ENCODE data around the gene PAXIP1.

GRCh38 chr7:154905615-154906014 is 97.3 kb downstream of the PAXIP1 start:
- TF ChIP-seq REST (IDR thresholded peaks at IDR 0.05; ENCODE audit: low read depth), result no peak
- TF ChIP-seq EGR1 (IDR thresholded peaks at IDR 0.05), result no peak
- no peak for TF ChIP-seq TAF1 (IDR thresholded peaks at IDR 0.05; ENCODE audit: low read depth)
- no peak for TF ChIP-seq CEBPB (IDR thresholded peaks at IDR 0.05)
- no peak for TF ChIP-seq YY1 (IDR thresholded peaks at IDR 0.05; ENCODE audit: low read depth)
- TF ChIP-seq EP300 (IDR thresholded peaks at IDR 0.05; ENCODE audit: borderline replicate concordance), result no peak
- no peak for TF ChIP-seq NFIC (IDR thresholded peaks at IDR 0.05)
- TF ChIP-seq ZBTB7A (IDR thresholded peaks at IDR 0.05; ENCODE audit: low read depth), result no peak
- TF ChIP-seq RAD21 (IDR thresholded peaks at IDR 0.05; ENCODE audit: low read depth), result no peak
- TF ChIP-seq CREB1 (IDR thresholded peaks at IDR 0.05; ENCODE audit: low read depth), result no peak
- TF ChIP-seq FOXM1 (IDR thresholded peaks at IDR 0.05; ENCODE audit: borderline replicate concordance, low read depth), result no peak
